Peyer's patch (tissue), 4 donors: ENCODE measurements around the gene ZNF471. TPM values are rescaled to one million over a fixed set of nuclear protein-coding genes. Genes with fewer than 3 reads are reported as not detected.

ENCODE experiments used
- DNase-seq, 3 donors: peaks; one replicate each; pipeline ENCODE4 v3.0.0-alpha.2; 2017 to 2019
- H3K27ac ChIP-seq, 4 donors: fragments of 200-600 bp; sonication (generic); one replicate each; pipeline ENCODE4 v1.5.1; 2016 to 2019
- H3K27me3 ChIP-seq, 2 donors: fragments of 200-600 bp; sonication (generic); one replicate each; pipeline ENCODE4 v1.5.1; 2019
- H3K36me3 ChIP-seq, 3 donors: fragments of 200-600 bp; sonication (generic); one replicate each; pipeline ENCODE4 v1.5.1; 2016 to 2019
- H3K4me1 ChIP-seq, 4 donors: fragments of 200-600 bp; sonication (generic); one replicate each; pipeline ENCODE4 v1.5.1; 2016 to 2019
- H3K4me3 ChIP-seq, 4 donors: fragments of 200-600 bp; sonication (generic); 1 replicate in 3 of 4; 2 replicates in 1 of 4; pipeline ENCODE4 v1.5.1; 2016 to 2019; ENCODE audit warnings: mild to moderate bottlenecking in 1 of 4
- H3K9me3 ChIP-seq, 4 donors: fragments of 200-600 bp; sonication (generic); one replicate each; pipeline ENCODE4 v1.5.1; 2016 to 2019; ENCODE audit warnings: mild to moderate bottlenecking in 1 of 4
- CTCF ChIP-seq, 6 experiments: fragments of 450-650 bp in 4 of 6; fragments of 200-600 bp in 2 of 6; sonication (generic) in 1 of 6; IDR thresholded peaks; one replicate each; pipeline ENCODE4 v1.5.1; 2017 to 2019; ENCODE audit warnings: antibody characterized with exemption in 6 of 6, mild to moderate bottlenecking in 3 of 6, moderate library complexity in 1 of 6
- POLR2A ChIP-seq, 2 donors: fragments of 450-650 bp; IDR thresholded peaks; one replicate each; pipeline ENCODE4 v1.5.1; 2017; ENCODE audit warnings: antibody characterized with exemption in 2 of 2, mild to moderate bottlenecking in 2 of 2, moderate library complexity in 2 of 2
- total RNA-seq, 4 donors: library from RNA; depleted of rRNA; stranded (reverse); fragments of >200 nt; gene quantifications; one replicate each; pipeline ENCODE4 v1.1.0, GENCODE V29; 2016

Gene ZNF471
- total RNA-seq = 1 to 10 TPM; 1.1 to 7.4 (median 2.1) TPM

DNA sequence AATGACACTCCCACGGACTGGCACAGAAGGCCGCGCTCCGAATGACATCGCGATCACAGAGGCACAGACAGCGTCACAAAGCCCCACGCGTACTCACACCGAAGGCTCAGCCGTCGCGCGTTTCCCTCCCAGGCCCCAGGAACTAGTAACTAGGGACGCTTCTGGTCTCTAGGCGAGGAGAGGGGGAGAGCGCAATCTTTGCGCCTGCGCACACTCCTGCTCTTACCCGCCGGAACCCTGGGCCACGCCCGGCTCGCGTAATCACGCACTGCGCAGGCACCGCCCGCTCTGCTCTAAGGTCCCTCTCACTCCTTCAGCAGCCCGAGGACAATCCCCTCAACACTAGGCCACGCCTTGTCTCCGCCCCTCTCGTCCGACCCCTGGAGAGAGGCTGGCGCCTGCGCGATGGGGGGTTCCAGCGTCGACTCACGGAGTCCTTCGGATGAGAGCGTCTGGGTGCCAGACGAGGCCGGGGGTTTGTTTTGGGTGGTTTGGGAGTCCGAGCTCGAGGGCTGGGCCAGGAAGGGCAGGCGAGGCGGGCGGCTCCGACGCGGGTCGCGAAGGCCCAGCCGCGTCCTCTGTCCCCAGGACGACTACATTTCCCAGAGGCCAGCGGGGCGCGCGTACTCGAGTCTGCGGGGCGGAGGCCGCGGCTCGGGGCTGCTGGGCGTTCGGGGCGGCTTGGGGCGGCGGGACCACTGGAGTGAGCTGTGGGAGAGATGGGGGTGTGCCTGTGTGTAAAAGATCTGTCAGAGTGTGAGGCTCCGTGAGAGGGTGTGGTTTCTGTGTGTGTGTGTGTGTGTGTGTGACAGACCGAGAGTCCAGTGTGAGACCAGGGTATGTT is at the start of gene ZNF471:
ZNF471 (plus strand) TSS at position 410 of the 844 bp plus-strand sequence. CDS start 3,717 bp downstream, outside the sequence.
- H3K9me3 ChIP-seq = peaks cover 0 to 19% (median 3%) of the 10 kb centered on the region in 4 donors

DNA sequence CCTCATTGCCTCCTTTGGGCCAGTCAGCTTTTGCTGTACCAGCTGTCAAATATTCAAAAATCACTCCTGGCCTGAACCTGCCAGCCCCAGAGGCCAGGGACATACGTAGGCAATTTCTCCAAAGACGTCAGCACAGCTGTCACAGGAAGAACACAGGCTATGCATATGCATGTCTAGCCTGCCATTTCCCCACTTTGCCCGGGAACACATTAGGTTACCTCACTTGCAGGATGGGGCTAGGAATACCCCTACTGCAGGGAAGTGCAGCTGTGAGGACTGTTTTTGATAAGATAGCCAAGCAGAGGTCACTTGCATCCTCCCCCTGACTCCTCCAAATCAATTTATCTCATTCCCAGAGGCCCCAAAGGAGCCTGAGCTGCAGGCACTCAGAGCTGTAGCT is 33.3 kb upstream of the ZNF471 start:
- H3K36me3 ChIP-seq = peaks cover 0 to 9% (median 0%) of the 10 kb centered on the region in 3 donors
- TF ChIP-seq POLR2A (IDR thresholded peaks at IDR 0.05) (no peak), CTCF (IDR thresholded peaks at IDR 0.05) (no peak)
- peaks cover 0 to 5% (median 0%) of the 10 kb centered on the region in 4 donors for H3K4me1 ChIP-seq
- H3K9me3 ChIP-seq = peaks cover 0 to 30% (median 9%) of the 10 kb centered on the region in 4 donors
- no peak for DNase-seq
- H3K4me3 ChIP-seq = no peak overlapping the region
- H3K27me3 ChIP-seq = no peaks in the 10 kb centered on the region
- H3K27ac ChIP-seq = no peak overlapping the region

More for the DNA sequence above, at the start of gene ZNF471:
- Histone ChIP-seq H3K4me1 (peaks cover 0 to 7% (median 0%) of the 10 kb centered on the region in 4 donors), H3K27me3 (no peaks in the 10 kb centered on the region), H3K27ac (peak within 1 kb of the TSS; percentile 79 to 93 (median 86)), H3K4me3 (peak within 1 kb of the TSS; percentile 45 to 78 (median 59)), H3K36me3 (no peaks in the 10 kb centered on the region)
- DNase-seq = peak; percentile 84 to 96 (median 90)
- TF ChIP-seq POLR2A (IDR thresholded peaks at IDR 0.05) (no peak), CTCF (IDR thresholded peaks at IDR 0.05) (no peak)

- H3K9me3 ChIP-seq = peaks cover 0 to 19% (median 8%) of the 10 kb centered on the region in 4 donors
- H3K27ac ChIP-seq = no peak overlapping the region
- H3K4me1 ChIP-seq = peaks cover 0 to 5% (median 0%) of the 10 kb centered on the region in 4 donors
- no peak overlapping the region for H3K4me3 ChIP-seq
- no peak for DNase-seq
- TF ChIP-seq POLR2A (IDR thresholded peaks at IDR 0.05) = no peak
- no peaks in the 10 kb centered on the region for H3K27me3 ChIP-seq
- peaks cover 0 to 9% (median 0%) of the 10 kb centered on the region in 3 donors for H3K36me3 ChIP-seq
Observed at GRCh38 chr19:56476093-56476492, 31.6 kb upstream of the ZNF471 start.

DNA sequence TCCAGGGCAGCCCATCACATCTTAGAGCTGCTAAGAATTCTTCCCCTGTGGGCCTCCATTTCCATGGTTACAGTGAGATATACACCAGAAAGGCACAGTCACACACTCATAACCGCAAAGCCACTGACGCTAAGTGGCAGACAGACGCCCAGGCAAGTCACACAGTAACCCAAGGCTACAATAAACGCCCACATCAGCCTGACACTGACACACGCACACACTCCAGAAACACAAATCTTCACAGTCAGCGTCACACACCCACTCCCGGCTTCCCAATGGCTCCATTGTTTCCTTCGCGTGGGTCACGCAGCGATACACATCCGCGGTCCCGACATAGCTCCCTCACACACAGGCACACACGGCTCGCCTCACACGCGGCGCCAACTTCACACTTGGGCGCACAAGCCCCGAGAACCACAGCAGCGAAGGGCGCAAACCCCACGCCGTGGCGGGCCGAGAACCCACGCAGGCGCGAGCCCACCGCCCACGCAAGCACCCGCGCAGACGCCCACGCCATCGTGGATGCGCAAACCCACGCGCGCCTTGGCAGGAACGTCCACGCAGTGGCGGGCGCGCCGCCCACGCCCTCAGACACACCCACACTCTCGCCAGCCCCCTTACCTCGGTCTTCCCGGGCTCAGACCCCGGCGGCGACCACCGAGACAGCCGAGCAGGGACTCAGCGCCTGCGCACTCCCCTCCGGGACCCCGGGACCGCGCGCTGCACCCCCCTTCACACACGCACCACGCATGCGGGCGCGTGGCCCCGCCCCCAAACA is 30.8 kb upstream of the ZNF471 start, which contains the start of gene ZNF667:
ZNF667 (minus strand) TSS at position 695 of the 778 bp plus-strand sequence. CDS start 14,975 bp downstream, outside the sequence.
- TF ChIP-seq POLR2A (IDR thresholded peaks at IDR 0.05) = no peak
- no peak for TF ChIP-seq CTCF (IDR thresholded peaks at IDR 0.05)
- Histone ChIP-seq H3K4me3 (peak within 1 kb of the TSS; percentile 29 to 62 (median 53)), H3K36me3 (peaks cover 0 to 2% (median 0%) of the 10 kb centered on the region in 3 donors), H3K27ac (peak within 1 kb of the TSS in 3 of 4 donors; percentile 69 to 71 (median 70)), H3K9me3 (peaks cover 0 to 24% (median 9%) of the 10 kb centered on the region in 4 donors), H3K27me3 (no peaks in the 10 kb centered on the region), H3K4me1 (peaks cover 0 to 5% (median 0%) of the 10 kb centered on the region in 4 donors)
- DNase-seq = no peak

GRCh38 chr19:56477429-56478338 is 30.0 kb upstream of the ZNF471 start:
- Histone ChIP-seq H3K4me1 (peaks cover 0 to 5% (median 0%) of the 10 kb centered on the region in 4 donors), H3K27me3 (no peaks in the 10 kb centered on the region), H3K9me3 (peaks cover 0 to 21% (median 10%) of the 10 kb centered on the region in 4 donors), H3K27ac (peak overlapping the region in 3 of 4 donors; percentile 69 to 71 (median 70)), H3K4me3 (peak overlapping the region; percentile 29 to 62 (median 53)), H3K36me3 (no peaks in the 10 kb centered on the region)
- DNase-seq = peak; percentile 53 to 84 (median 68)
- no peak for TF ChIP-seq CTCF (IDR thresholded peaks at IDR 0.05)
- no peak for TF ChIP-seq POLR2A (IDR thresholded peaks at IDR 0.05)
